ENCODE results near the gene PRPSAP2. TPM values are rescaled to one million over a fixed set of nuclear protein-coding genes. Genes with fewer than 3 reads are reported as not detected.
A peak's percentile ranks its signal among the peaks of the same experiment; 100 is the strongest.

Gene PRPSAP2
- total and polyA plus RNA-seq, 2 of the 8 experiments (the other 6 are each of a cell fraction or from before 2014, with no cell fraction given) = 28.7 to 50.5 TPM

- Histone ChIP-seq H4K5ac (ENCODE audit: insufficient read length, low read depth, low read length) (no peak overlapping the region), H3K14ac (ENCODE audit: insufficient read length) (no peak overlapping the region), H3K27me3 (replicated peaks in 1 of 4; ENCODE audit: control insufficient read depth in 3 of 4, extremely low read depth in 1 of 4, insufficient read depth in 3 of 4, low read length in 3 of 4) (no peaks in the 10 kb centered on the region), H2BK20ac (ENCODE audit: low read length) (no peak overlapping the region), H3K56ac (replicated peaks; ENCODE audit: insufficient read length, low read depth, low read length) (no peak overlapping the region), H4K91ac (replicated peaks; ENCODE audit: insufficient read length, low read length) (no peak overlapping the region), H3K36me3 (ENCODE audit: control insufficient read depth in 2 of 4, insufficient read depth in 4 of 4, low read length in 3 of 4) (peaks cover 0 to 17% (median 7%) of the 10 kb centered on the region in 4 experiments; a peak in 5 of 8 replicates), H2BK15ac (ENCODE audit: low read length) (no peak overlapping the region), H3K4me2 (ENCODE audit: insufficient read depth in 1 of 2, low read depth in 2 of 2, low read length in 2 of 2) (no peak overlapping the region), H3K4ac (replicated peaks; ENCODE audit: insufficient read length, low read depth, low read length) (no peak overlapping the region), H2BK120ac (replicated peaks; ENCODE audit: low read depth, low read length) (no peak overlapping the region), H3K9me3 (ENCODE audit: insufficient read depth in 2 of 2, low read depth in 1 of 2, low read length in 1 of 2) (no peaks in the 10 kb centered on the region), H3K18ac (ENCODE audit: extremely low read depth, low read length) (no peak overlapping the region), H4K8ac (ENCODE audit: extremely low read depth, insufficient read depth, low read length) (no peak overlapping the region), H2AFZ (ENCODE audit: low read length) (no peak overlapping the region), H3K4me3 (ENCODE audit: extremely low read depth in 1 of 4, insufficient read depth in 2 of 4, low read depth in 3 of 4, low read length in 4 of 4) (no peak overlapping the region), H3K79me1 (ENCODE audit: low read depth, low read length) (peaks cover 4% of the 10 kb centered on the region; the same call in 1 of the 2 replicates), H3K9ac (replicated peaks in 1 of 4; ENCODE audit: extremely low read depth in 1 of 4, low read depth in 3 of 4, low read length in 3 of 4) (no peak overlapping the region), H3K23ac (ENCODE audit: insufficient read length) (no peak overlapping the region), H3K79me2 (ENCODE audit: control insufficient read depth in 1 of 2, insufficient read depth in 2 of 2, low read length in 2 of 2) (peaks cover 6 to 55% of the 10 kb centered on the region in 2 experiments; a peak in 3 of 4 replicates), H3K23me2 (ENCODE audit: low read depth, low read length) (peaks cover 2% of the 10 kb centered on the region; the same call in 1 of the 2 replicates), H2AK5ac (ENCODE audit: low read depth, low read length) (no peak overlapping the region), H3K4me1 (replicated peaks in 1 of 4; ENCODE audit: control insufficient read depth in 3 of 4, insufficient read depth in 4 of 4, low read length in 3 of 4) (peaks cover 0 to 3% (median 2%) of the 10 kb centered on the region in 4 experiments; a peak in 3 of 7 replicates), H3K27ac (ENCODE audit: low read depth, low read length) (no peak overlapping the region), H2BK5ac (ENCODE audit: low read depth, low read length) (no peak overlapping the region), H2BK12ac (ENCODE audit: low read depth, low read length) (no peak overlapping the region), H4K20me1 (replicated peaks in 1 of 2; ENCODE audit: control insufficient read depth in 1 of 2, insufficient read depth in 2 of 2, low read length in 2 of 2) (no peaks in the 10 kb centered on the region)
- FAIRE-seq = no peak
- 82% methylated on average over 5 of the region's 5 CpGs; no CpG with 5 or more reads in 1 of the 2 experiments for WGBS, 2 experiments (ENCODE audit: extremely low coverage in 1 of 2, insufficient coverage in 1 of 2, insufficient read length in 1 of 2, insufficient replicate concordance in 2 of 2, low coverage in 1 of 2, low lambda C conversion rate in 2 of 2, missing lambda C conversion rate in 1 of 2)
- POLR2A ChIA-PET (ENCODE audit: partially characterized antibody) = no interaction called here
- CTCF ChIA-PET (ENCODE audit: partially characterized antibody) = interaction anchor here (0.6 kb wide), 1 partner anchor 22 kb away, joined by 3 read pairs; no protein-coding TSS in a partner anchor
- DNase-seq (ENCODE audit: low read depth in 1 of 2, low spot score in 2 of 2) = peak in 1 of 2 experiments; percentile 17
- TF ChIP-seq RBBP5 (IDR thresholded peaks at IDR 0.05; ENCODE audit: borderline replicate concordance, low read depth, low read length) (no peak), TCF12 (IDR thresholded peaks at IDR 0.05; ENCODE audit: low read depth, low read length) (no peak), RNF2 (IDR thresholded peaks at IDR 0.05; ENCODE audit: borderline replicate concordance, low read depth, low read length, missing control alignments, poor library complexity, severe bottlenecking) (no peak), TAF1 (IDR thresholded peaks at IDR 0.05; ENCODE audit: low read depth, low read length) (no peak)
These were observed 4.1 kb downstream of the PRPSAP2 start for GRCh38 chr17:18862011-18862410.

Measured in H1 (cell line).